Gastrocnemius medialis (tissue), 4 donors: Measurements from ENCODE around the gene GLIS2.

Source experiments
- CTCF ChIP-seq, 5 experiments: fragments of 450-650 bp in 3 of 5; fragments of 200-600 bp in 2 of 5; sonication (generic) in 2 of 5; IDR thresholded peaks in 4 of 5; conservative IDR thresholded peaks in 1 of 5; 1 replicate in 4 of 5; 2 replicates in 1 of 5; pipeline ENCODE4 v1.5.1; 2016 to 2019; ENCODE audit warnings: antibody characterized with exemption in 5 of 5, mild to moderate bottlenecking in 3 of 5, moderate library complexity in 3 of 5
- POLR2A ChIP-seq, 2 donors: fragments of 450-650 bp; IDR thresholded peaks; one replicate each; pipeline ENCODE4 v1.6.1; 2017; ENCODE audit warnings: antibody characterized with exemption in 2 of 2, mild to moderate bottlenecking in 2 of 2, moderate library complexity in 2 of 2

- no peak for TF ChIP-seq CTCF (IDR thresholded peaks at IDR 0.05 in 4 of 5, conservative IDR thresholded peaks at IDR 0.05 in 1 of 5)
- TF ChIP-seq POLR2A (IDR thresholded peaks at IDR 0.05), result no peak
These were observed 16.9 kb downstream of the GLIS2 start for GRCh38 chr16:4332623-4333307.
